Hepatocyte (in vitro differentiated cells): ENCODE measurements around the gene CBX7. TPM values are rescaled to one million over a fixed set of nuclear protein-coding genes. Genes with fewer than 3 reads are reported as not detected.

Source experiments
- DNase-seq: peaks from one replicate; pipeline ENCODE4 v3.0.0-alpha.2; 2016; ENCODE audit warnings: low spot score
- H2AFZ ChIP-seq: fragments of 200-600 bp; sonication (generic); 2 replicates; pipeline ENCODE4 v1.6.0; 2016; ENCODE audit warnings: antibody characterized with exemption, mild to moderate bottlenecking
- H3K27ac ChIP-seq: fragments of 200-600 bp; sonication (generic); 2 replicates; pipeline ENCODE4 v1.5.1; 2016; ENCODE audit warnings: mild to moderate bottlenecking
- H3K27me3 ChIP-seq: fragments of 200-600 bp; sonication (generic); 2 replicates; pipeline ENCODE4 v1.6.1; 2016
- H3K36me3 ChIP-seq: fragments of 200-600 bp; sonication (generic); replicated peaks from 2 replicates; pipeline ENCODE4 v1.5.1; 2016; ENCODE audit warnings: low read depth; ENCODE audit not compliant: insufficient read depth
- H3K4me1 ChIP-seq: fragments of 200-600 bp; sonication (generic); 2 replicates; pipeline ENCODE4 v1.5.1; 2016; ENCODE audit warnings: mild to moderate bottlenecking, moderate library complexity; ENCODE audit not compliant: insufficient read depth
- H3K4me2 ChIP-seq: fragments of 200-600 bp; sonication (generic); 2 replicates; pipeline ENCODE4 v1.6.0; 2016
- H3K4me3 ChIP-seq: fragments of 200-600 bp; sonication (generic); 2 replicates; pipeline ENCODE4 v1.5.1; 2016; ENCODE audit warnings: mild to moderate bottlenecking
- H3K79me2 ChIP-seq: fragments of 200-600 bp; sonication (generic); 2 replicates; pipeline ENCODE4 v1.6.0; 2017; ENCODE audit warnings: mild to moderate bottlenecking
- H3K9me2 ChIP-seq: fragments of 200-600 bp; sonication (generic); replicated peaks from 2 replicates; pipeline ENCODE4 v1.6.0; 2017; ENCODE audit warnings: mild to moderate bottlenecking; ENCODE audit not compliant: insufficient read depth
- H3K9me3 ChIP-seq: fragments of 200-600 bp; sonication (generic); 2 replicates; pipeline ENCODE4 v1.5.1; 2016; ENCODE audit warnings: low read depth, mild to moderate bottlenecking
- H4K20me1 ChIP-seq: fragments of 200-600 bp; sonication (generic); 2 replicates; pipeline ENCODE4 v1.6.0; 2016; ENCODE audit warnings: mild to moderate bottlenecking; ENCODE audit not compliant: insufficient read depth, poor library complexity, severe bottlenecking
- EZH2 ChIP-seq: fragments of 200-600 bp; sonication (generic); IDR thresholded peaks from 2 replicates; pipeline ENCODE4 v1.6.1; 2016; ENCODE audit warnings: antibody characterized with exemption, mild to moderate bottlenecking, borderline replicate concordance
- EZH2phosphoT487 ChIP-seq: fragments of 200-600 bp; sonication (generic); IDR thresholded peaks from one replicate; pipeline ENCODE4 v1.6.1; 2018; ENCODE audit warnings: antibody characterized with exemption, mild to moderate bottlenecking, low read depth, moderate library complexity; ENCODE audit not compliant: unreplicated experiment, severe bottlenecking
- WGBS: methylation state at CpG from one replicate; pipeline ENCODE4 v1.1.6; 2016; ENCODE audit warnings: low lambda C conversion rate; ENCODE audit errors: missing lambda C conversion rate; 5-methylcytosine and 5-hydroxymethylcytosine counted together
- polyA plus RNA-seq: library from polyadenylated mRNA; unstranded; fragments of >200 nt; fragmentation: Nextera tagmentation; extraction: Ambion mirVana; gene quantifications from 2 replicates; pipeline ENCODE4 v1.2.1, GENCODE V29; 2016
- total RNA-seq: library from RNA; depleted of rRNA; stranded (reverse); fragments of >200 nt; gene quantifications from 2 replicates; pipeline ENCODE4 v1.2.3, GENCODE V29; 2014
- TF ChIP-seq, protein P1 (sequence below): fragments of 200-600 bp; sonication (generic); IDR thresholded peaks from 2 replicates; pipeline ENCODE4 v1.5.1; 2016; ENCODE audit warnings: antibody characterized with exemption, mild to moderate bottlenecking; ENCODE audit not compliant: poor library complexity

CBX7 gene
- total and polyA plus RNA-seq, 2 experiments from 2014 or later = 4.2 to 9.6 TPM

DNA sequence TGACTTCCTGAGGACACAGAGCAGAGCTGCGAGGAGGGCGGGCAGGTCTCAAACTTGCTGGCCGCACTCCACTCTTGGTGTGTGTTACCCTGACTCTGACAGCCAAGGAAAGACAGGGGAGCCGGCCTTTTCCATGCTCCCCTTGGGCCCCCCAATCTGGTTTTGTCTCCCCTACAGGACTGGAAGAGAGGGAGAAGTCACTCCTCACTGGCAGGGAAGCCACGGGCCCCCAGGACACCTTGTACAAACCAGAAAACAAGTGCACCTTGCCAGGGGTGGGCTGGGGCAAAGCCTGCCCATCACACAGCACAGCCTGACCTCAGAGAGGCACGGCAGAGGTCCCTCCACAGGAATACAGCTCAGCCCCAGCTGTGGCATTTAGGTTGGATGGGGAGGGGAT, 20.2 kb downstream of the CBX7 start:
- H4K20me1 ChIP-seq = no peaks in the 10 kb centered on the region
- no peaks in the 10 kb centered on the region for H3K79me2 ChIP-seq
- no peak overlapping the region for H2AFZ ChIP-seq
- H3K4me3 ChIP-seq = no peak overlapping the region
- TF ChIP-seq EZH2 (no peak), EZH2phosphoT487 (no peak)
- TF ChIP-seq, protein P1, sequence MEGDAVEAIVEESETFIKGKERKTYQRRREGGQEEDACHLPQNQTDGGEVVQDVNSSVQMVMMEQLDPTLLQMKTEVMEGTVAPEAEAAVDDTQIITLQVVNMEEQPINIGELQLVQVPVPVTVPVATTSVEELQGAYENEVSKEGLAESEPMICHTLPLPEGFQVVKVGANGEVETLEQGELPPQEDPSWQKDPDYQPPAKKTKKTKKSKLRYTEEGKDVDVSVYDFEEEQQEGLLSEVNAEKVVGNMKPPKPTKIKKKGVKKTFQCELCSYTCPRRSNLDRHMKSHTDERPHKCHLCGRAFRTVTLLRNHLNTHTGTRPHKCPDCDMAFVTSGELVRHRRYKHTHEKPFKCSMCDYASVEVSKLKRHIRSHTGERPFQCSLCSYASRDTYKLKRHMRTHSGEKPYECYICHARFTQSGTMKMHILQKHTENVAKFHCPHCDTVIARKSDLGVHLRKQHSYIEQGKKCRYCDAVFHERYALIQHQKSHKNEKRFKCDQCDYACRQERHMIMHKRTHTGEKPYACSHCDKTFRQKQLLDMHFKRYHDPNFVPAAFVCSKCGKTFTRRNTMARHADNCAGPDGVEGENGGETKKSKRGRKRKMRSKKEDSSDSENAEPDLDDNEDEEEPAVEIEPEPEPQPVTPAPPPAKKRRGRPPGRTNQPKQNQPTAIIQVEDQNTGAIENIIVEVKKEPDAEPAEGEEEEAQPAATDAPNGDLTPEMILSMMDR = no peak
- 88% methylated on average over 6 of the region's 6 CpGs for WGBS
- no peaks in the 10 kb centered on the region for H3K9me3 ChIP-seq
- DNase-seq = no peak
- peaks cover 11% of the 10 kb centered on the region for H3K4me1 ChIP-seq
- no peaks in the 10 kb centered on the region for H3K36me3 ChIP-seq
- no peaks in the 10 kb centered on the region for H3K9me2 ChIP-seq
- H3K27me3 ChIP-seq = no peaks in the 10 kb centered on the region
- no peak overlapping the region for H3K4me2 ChIP-seq
- H3K27ac ChIP-seq = no peak overlapping the region

- no peaks in the 10 kb centered on the region for H3K27me3 ChIP-seq
- H3K9me3 ChIP-seq = no peaks in the 10 kb centered on the region
- DNase-seq = peak; percentile 17
- WGBS = 62% methylated on average over 24 of the region's 24 CpGs
- H3K4me2 ChIP-seq = no peak overlapping the region
- H2AFZ ChIP-seq = no peak overlapping the region
- no peaks in the 10 kb centered on the region for H4K20me1 ChIP-seq
- TF ChIP-seq EZH2phosphoT487 (no peak), EZH2 (no peak)
- TF ChIP-seq, protein P1 = no peak
- H3K79me2 ChIP-seq = no peaks in the 10 kb centered on the region
- no peaks in the 10 kb centered on the region for H3K36me3 ChIP-seq
- H3K27ac ChIP-seq = no peak overlapping the region
- H3K9me2 ChIP-seq = no peaks in the 10 kb centered on the region
- H3K4me3 ChIP-seq = no peak overlapping the region
- H3K4me1 ChIP-seq = peaks cover 11% of the 10 kb centered on the region
Measured at GRCh38 chr22:39130892-39131855, 21.3 kb downstream of the CBX7 start.

- no peak for TF ChIP-seq EZH2
- TF ChIP-seq EZH2phosphoT487 = no peak
- TF ChIP-seq, protein P1 = no peak
- H3K36me3 ChIP-seq = no peaks in the 10 kb centered on the region
- H3K27me3 ChIP-seq = no peaks in the 10 kb centered on the region
- H2AFZ ChIP-seq = no peak overlapping the region
- no peak overlapping the region for H3K4me3 ChIP-seq
- H4K20me1 ChIP-seq = no peaks in the 10 kb centered on the region
- no peaks in the 10 kb centered on the region for H3K9me2 ChIP-seq
- whole genome bisulfite sequencing = 91% methylated on average over 8 of the region's 8 CpGs
- H3K27ac ChIP-seq = no peak overlapping the region
- peaks cover 11% of the 10 kb centered on the region for H3K4me1 ChIP-seq
- no peak overlapping the region for H3K4me2 ChIP-seq
- no peaks in the 10 kb centered on the region for H3K79me2 ChIP-seq
- no peaks in the 10 kb centered on the region for H3K9me3 ChIP-seq
- DNase-seq = no peak
Measured at GRCh38 chr22:39130152-39130704, 22.3 kb downstream of the CBX7 start.
